GM21529 (cell line): ENCODE results near the gene SP3.

Experiments
- ATAC-seq: cut with Tn5 transposase; IDR thresholded peaks from one replicate; pipeline ENCODE4 v1.9.1; 2021; ENCODE audit not compliant: unreplicated experiment

The SP3 gene

GRCh38 chr2:173860566-173860965 lies 104.6 kb downstream of the SP3 start:
- no peak for ATAC-seq

DNA sequence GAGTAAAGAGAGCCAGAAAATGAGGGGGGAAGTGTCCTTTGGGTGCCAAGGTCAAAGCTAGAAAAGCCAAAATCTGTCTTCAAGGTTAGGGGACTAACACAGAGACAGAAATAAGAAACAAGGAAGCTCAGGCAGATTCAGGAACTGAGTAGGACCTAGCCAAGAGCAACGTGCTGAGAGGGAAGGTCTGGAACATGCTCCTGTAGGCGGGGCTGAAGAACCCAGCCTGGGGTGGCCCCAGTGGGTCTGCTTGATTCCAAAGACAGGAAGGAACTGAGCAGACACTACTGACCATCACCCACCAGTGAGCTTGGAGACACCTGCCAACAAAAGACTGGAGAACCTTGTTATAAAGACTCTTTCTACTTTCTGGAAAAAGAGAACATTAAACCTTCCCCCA lies 105.1 kb downstream of the SP3 start:
- no peak for ATAC-seq

DNA sequence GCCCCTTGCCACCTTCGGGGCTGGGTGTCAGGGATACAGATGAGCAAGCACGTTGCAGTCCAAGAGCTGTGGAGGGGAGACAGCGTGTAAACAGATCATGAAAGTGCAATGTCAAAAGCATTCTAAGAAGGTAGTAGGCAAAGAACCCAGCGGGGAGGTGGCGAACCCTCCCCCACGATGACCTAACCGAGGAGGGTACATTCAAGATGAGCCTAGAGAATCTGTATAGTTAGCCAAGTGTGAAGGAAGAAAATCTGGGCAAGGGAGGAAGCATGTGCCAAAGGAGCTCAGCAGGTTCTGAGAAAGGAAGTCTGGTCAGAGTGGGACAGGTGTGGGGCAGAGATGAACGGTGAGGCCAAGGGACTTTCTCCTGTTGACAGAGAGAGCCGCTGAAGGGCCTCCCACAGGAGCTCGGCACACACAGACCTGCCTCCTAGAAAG lies 106.9 kb downstream of the SP3 start:
- peak; percentile 73 for ATAC-seq
